ENCODE measurements around the gene RXFP2.

GRCh38 chr13:31733647-31734046, 5.7 kb upstream of the RXFP2 start:
- no peak for TF ChIP-seq CTCF (IDR thresholded peaks at IDR 0.05)
- no peak for TF ChIP-seq POLR2A (IDR thresholded peaks at IDR 0.05)
